Heart left ventricle (tissue), 13 donors: ENCODE measurements around the gene DMXL2.

Experiments used
- CTCF ChIP-seq, 12 donors: fragments of 200-600 bp; sonication (generic) in 4 of 12; IDR thresholded peaks; one replicate each; pipeline versions ENCODE4 v1.5.0 to v1.8.0; 2018 to 2022; ENCODE audit warnings: antibody characterized with exemption in 12 of 12, mild to moderate bottlenecking in 5 of 12
- POLR2A ChIP-seq, 2 donors: fragments of 450-650 bp; IDR thresholded peaks; one replicate each; pipeline ENCODE4 v1.6.1; 2017; ENCODE audit warnings: antibody characterized with exemption in 2 of 2, mild to moderate bottlenecking in 2 of 2, moderate library complexity in 2 of 2
- donor health status: ischemic (EF 13 %, LVEDD 7.1; RV severe dilation, severe dysfunction).
- donor health status: DM: no; HTN: yes; CAD: no.
- donor health status: DM: no; HTN: no; CAD: no.
- donor health status: ischemic (EF 25% LVEDD 6.9; RV normal size, moderate dysfunction).
- donor health status: ischemic (EF 25% LVEDD 5.7; RV mildly dilated, moderate dysfunction).
- donor health status: ischemic (EF 35%, LVEDD 5.7; RV mildly dilated, moderate dysfunction).
- donor health status: nonischemic (EF 11% LVEDD 7.7; RV severe dilation, severe dysfunction).
- donor health status: DM: yes; HTN: yes; CAD: no.
- donor health status: PGD.
- donor health status: ischemic (EF 29% LVEDD 5.4; RV normal size, mild dysfunction).
- donor health status: nonischemic (EF 23%, LVEDD 6.1; RV moderate dilation, normal function).

GRCh38 chr15:51405693-51406523 lies 216.7 kb downstream of the DMXL2 start:
- TF ChIP-seq CTCF (IDR thresholded peaks at IDR 0.05) (no peak), POLR2A (IDR thresholded peaks at IDR 0.05) (no peak)
